DND-41 (cell line): Measurements from ENCODE around the gene IGF2.

Experiments used
- ATAC-seq: fragments of 200-7000 bp; cut with Tn5 transposase; 3 replicates; pipeline ENCODE4 v1.9.1; 2021; ENCODE audit warnings: low read depth; ENCODE audit not compliant: insufficient read depth
- DNase-seq: peaks from one replicate; pipeline ENCODE4 v3.0.0-alpha.2; 2020
- H2AFZ ChIP-seq: 2 replicates; pipeline ENCODE4 v1.6.0; 2012; ENCODE audit warnings: low read depth, low read length
- H3K27ac ChIP-seq: 2 replicates; pipeline ENCODE4 v1.5.1; 2012; ENCODE audit warnings: low read length, inconsistent platforms
- H3K27me3 ChIP-seq: fragments of 200-600 bp; sonication (generic); 2 replicates; pipeline ENCODE4 v1.6.0; 2012; ENCODE audit warnings: low read length, mild to moderate bottlenecking, inconsistent platforms; ENCODE audit not compliant: insufficient read depth, poor library complexity
- H3K36me3 ChIP-seq: 2 replicates; pipeline ENCODE4 v1.5.1; 2012; ENCODE audit warnings: low read length, inconsistent platforms; ENCODE audit not compliant: insufficient read depth
- H3K4me1 ChIP-seq: 2 replicates; pipeline ENCODE4 v1.5.1; 2012; ENCODE audit warnings: mild to moderate bottlenecking, low read length; ENCODE audit not compliant: insufficient read depth
- H3K4me2 ChIP-seq: 2 replicates; pipeline ENCODE4 v1.6.0; 2012; ENCODE audit warnings: mild to moderate bottlenecking, moderate library complexity, low read length, inconsistent platforms; ENCODE audit not compliant: insufficient read depth
- H3K4me3 ChIP-seq, 2 experiments: fragments of 200-600 bp in 1 of 2; shearing (Covaris generic) in 1 of 2; 2 replicates each; pipeline ENCODE4 v1.5.1; 2012 to 2016; ENCODE audit warnings: inconsistent platforms in 2 of 2, low read length in 2 of 2, mild to moderate bottlenecking in 2 of 2, low read depth in 1 of 2, moderate library complexity in 1 of 2
- H3K79me2 ChIP-seq: 2 replicates; pipeline ENCODE4 v1.6.0; 2012; ENCODE audit warnings: low read length, inconsistent platforms; ENCODE audit not compliant: insufficient read depth
- H3K9ac ChIP-seq: 2 replicates; pipeline ENCODE4 v1.6.0; 2012; ENCODE audit warnings: low read depth, mild to moderate bottlenecking, inconsistent platforms, low read length, moderate library complexity
- H3K9me3 ChIP-seq: 2 replicates; pipeline ENCODE4 v1.5.1; 2012; ENCODE audit warnings: low read length, moderate library complexity, mild to moderate bottlenecking, inconsistent platforms; ENCODE audit not compliant: insufficient read depth, severe bottlenecking
- H4K20me1 ChIP-seq: 2 replicates; pipeline ENCODE4 v1.6.0; 2012; ENCODE audit warnings: low read length; ENCODE audit not compliant: insufficient read depth
- CTCF ChIP-seq: IDR thresholded peaks from 2 replicates; pipeline ENCODE4 v1.5.1; 2012; ENCODE audit warnings: borderline replicate concordance, low read length, moderate library complexity, mild to moderate bottlenecking; ENCODE audit not compliant: poor library complexity, severe bottlenecking; ENCODE audit errors: extremely low read depth
- EZH2 ChIP-seq: IDR thresholded peaks from 3 replicates; pipeline ENCODE4 v1.6.1; 2012; ENCODE audit warnings: borderline replicate concordance, low read depth, mild to moderate bottlenecking, moderate library complexity, low read length, inconsistent platforms; ENCODE audit not compliant: severe bottlenecking

Gene IGF2

GRCh38 chr11:2135648-2136201 lies 3.5 kb downstream of the IGF2 start:
- no peak for TF ChIP-seq EZH2
- no peak for TF ChIP-seq CTCF
- H3K36me3 ChIP-seq: no peaks in the 10 kb centered on the region
- H3K9me3 ChIP-seq: no peaks in the 10 kb centered on the region
- H3K9ac ChIP-seq: no peak overlapping the region
- H3K27ac ChIP-seq: no peak overlapping the region
- H3K4me1 ChIP-seq: no peaks in the 10 kb centered on the region
- no peaks in the 10 kb centered on the region; the same call in 1 of the 2 replicates for H4K20me1 ChIP-seq
- no peak overlapping the region for H3K4me3 ChIP-seq
- no peak for DNase-seq
- H2AFZ ChIP-seq: no peak overlapping the region
- H3K79me2 ChIP-seq: no peaks in the 10 kb centered on the region
- ATAC-seq: no peak
- no peak overlapping the region for H3K4me2 ChIP-seq
- H3K27me3 ChIP-seq: peaks cover 6% of the 10 kb centered on the region

DNA sequence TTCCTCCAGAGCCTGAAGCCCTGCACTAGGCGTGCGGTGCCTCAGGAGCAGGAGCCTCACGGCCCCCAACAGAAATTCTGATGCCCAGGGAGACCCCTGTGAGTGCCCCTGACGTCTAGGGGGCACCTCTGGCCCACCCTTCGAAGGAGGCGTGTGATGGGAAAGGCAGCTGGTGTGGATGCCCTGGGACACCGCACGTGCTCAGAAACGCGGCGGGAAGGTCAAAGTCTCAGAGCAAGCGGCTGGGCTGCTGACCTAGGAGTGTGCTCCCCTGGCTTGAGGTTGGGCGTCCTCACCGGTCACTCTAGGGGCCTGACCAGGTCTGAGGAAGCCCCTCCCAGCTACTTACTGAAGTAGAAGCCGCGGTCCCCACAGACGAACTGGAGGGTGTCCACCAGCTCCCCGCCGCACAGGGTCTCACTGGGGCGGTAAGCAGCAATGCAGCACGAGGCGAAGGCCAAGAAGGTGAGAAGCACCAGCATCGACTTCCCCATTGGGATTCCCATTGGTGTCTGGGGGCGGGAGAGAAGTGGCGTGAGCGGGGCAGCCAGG lies 4.1 kb downstream of the IGF2 start:
- no peak overlapping the region for H3K9ac ChIP-seq
- H3K36me3 ChIP-seq: no peaks in the 10 kb centered on the region
- no peak for DNase-seq
- no peaks in the 10 kb centered on the region for H3K9me3 ChIP-seq
- ATAC-seq: no peak
- H3K27me3 ChIP-seq: peaks cover 6% of the 10 kb centered on the region
- no peak overlapping the region for H3K4me2 ChIP-seq
- H3K79me2 ChIP-seq: no peaks in the 10 kb centered on the region
- no peak overlapping the region for H3K27ac ChIP-seq
- H3K4me3 ChIP-seq: no peak overlapping the region
- no peaks in the 10 kb centered on the region; the same call in 1 of the 2 replicates for H4K20me1 ChIP-seq
- no peaks in the 10 kb centered on the region for H3K4me1 ChIP-seq
- no peak for TF ChIP-seq EZH2
- no peak for TF ChIP-seq CTCF
- H2AFZ ChIP-seq: no peak overlapping the region

DNA sequence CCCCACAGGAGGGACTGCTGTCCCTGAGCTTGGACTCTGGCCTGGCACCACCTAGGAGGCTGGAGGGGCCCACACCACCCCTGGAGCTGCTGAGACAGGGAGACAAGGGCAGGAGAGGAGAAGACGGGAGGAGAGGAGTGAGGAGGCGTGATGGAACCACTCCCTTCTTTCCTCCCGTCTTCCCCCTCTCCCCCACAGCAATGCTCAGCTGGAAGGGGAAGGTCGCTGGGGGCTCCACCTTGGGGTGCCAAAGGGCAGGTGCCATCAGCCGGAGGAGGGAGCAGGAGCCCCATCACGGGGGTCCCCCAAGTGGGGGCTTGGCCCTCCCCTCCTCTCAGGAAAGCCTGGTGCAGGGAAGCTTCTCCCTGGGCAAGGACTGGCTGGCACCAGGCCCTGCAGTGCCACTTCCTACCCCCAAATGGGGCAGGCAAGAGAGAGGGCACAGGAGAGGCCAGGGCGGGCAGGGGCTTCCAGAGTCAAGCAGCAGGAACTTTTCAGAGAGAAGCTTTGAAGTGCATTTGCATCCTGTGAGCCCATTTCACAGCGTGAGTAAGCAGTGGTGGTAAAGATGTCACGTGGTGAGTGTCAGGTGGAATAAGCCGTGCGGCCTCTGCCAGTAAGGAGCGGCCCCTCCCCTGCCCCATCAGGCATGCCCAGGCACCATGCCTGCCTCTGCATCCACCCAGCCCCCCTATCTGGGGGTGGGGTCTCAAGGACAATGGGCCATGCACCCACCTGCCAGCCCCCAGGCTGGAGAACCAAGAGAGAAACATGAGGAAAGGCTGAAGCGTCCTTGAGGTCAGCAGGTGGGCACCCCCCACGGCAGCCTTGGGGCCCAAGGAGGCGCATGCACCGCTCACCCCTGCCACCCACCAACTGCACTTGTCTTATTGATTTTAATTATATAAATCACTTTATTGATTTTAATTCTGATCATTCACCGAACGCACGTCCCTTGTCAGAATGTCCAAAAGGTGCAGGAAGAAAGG lies 4.9 kb downstream of the IGF2 start:
- no peak overlapping the region for H3K27ac ChIP-seq
- no peak for ATAC-seq
- H3K27me3 ChIP-seq: peaks cover 6% of the 10 kb centered on the region
- H3K79me2 ChIP-seq: no peaks in the 10 kb centered on the region
- H3K9ac ChIP-seq: no peak overlapping the region
- no peak overlapping the region for H3K4me2 ChIP-seq
- no peak overlapping the region for H2AFZ ChIP-seq
- no peak overlapping the region for H3K4me3 ChIP-seq
- H4K20me1 ChIP-seq: no peaks in the 10 kb centered on the region; the same call in 1 of the 2 replicates
- DNase-seq: no peak
- no peaks in the 10 kb centered on the region for H3K9me3 ChIP-seq
- TF ChIP-seq CTCF (no peak), EZH2 (no peak)
- H3K36me3 ChIP-seq: no peaks in the 10 kb centered on the region
- H3K4me1 ChIP-seq: no peaks in the 10 kb centered on the region
